MCF 10A (cell line): ENCODE measurements around the gene TRIL. TPM values are rescaled to one million over a fixed set of nuclear protein-coding genes. Genes with fewer than 3 reads are reported as not detected.

Source experiments
- BruUV-seq: library from RNA; stranded (reverse); fragments of 400-500 nt; replicated peaks from 2 replicates; lab custom pipeline; 2021; lab: Mats Ljungman, UMichigan
- CTCF ChIA-PET: fragments of 300-600 bp; sonication (Branson Sonifier 250); formaldehyde crosslinking; extraction: SDS; loops from one replicate; lab custom pipeline; 2021; ENCODE audit warnings: antibody characterized with exemption, inconsistent platforms; lab: Yijun Ruan, JAX
- POLR2A ChIA-PET: fragments of 300-600, 350-650 bp; sonication (Branson Sonifier 250); formaldehyde crosslinking; extraction: SDS; loops from one replicate; lab custom pipeline; 2020; ENCODE audit warnings: antibody characterized with exemption, inconsistent platforms; lab: Yijun Ruan, JAX
- DNase-seq: peaks from one replicate; pipeline ENCODE4 v3.0.0-alpha.2; 2018; ENCODE audit not compliant: unreplicated experiment
- H3K27ac Mint-ChIP-seq: one replicate; pipeline ENCODE4 v1.8.0; 2022; ENCODE audit warnings: mild to moderate bottlenecking, low read depth, mixed read lengths; ENCODE audit not compliant: unreplicated experiment
- H3K27me3 Mint-ChIP-seq: one replicate; pipeline ENCODE4 v1.8.0; 2022; ENCODE audit warnings: mixed read lengths; ENCODE audit not compliant: insufficient read depth, unreplicated experiment
- H3K36me3 Mint-ChIP-seq: one replicate; pipeline ENCODE4 v1.8.0; 2022; ENCODE audit warnings: mild to moderate bottlenecking, moderate library complexity, mixed read lengths; ENCODE audit not compliant: insufficient read depth, unreplicated experiment
- H3K4me1 Mint-ChIP-seq: one replicate; pipeline ENCODE4 v1.8.0; 2022; ENCODE audit warnings: mixed read lengths; ENCODE audit not compliant: insufficient read depth, unreplicated experiment
- H3K4me3 Mint-ChIP-seq: one replicate; pipeline ENCODE4 v1.8.0; 2022; ENCODE audit warnings: mild to moderate bottlenecking, moderate library complexity, mixed read lengths; ENCODE audit not compliant: unreplicated experiment
- H3K9me3 Mint-ChIP-seq: one replicate; pipeline ENCODE4 v1.8.0; 2022; ENCODE audit warnings: mixed read lengths; ENCODE audit not compliant: unreplicated experiment
- CTCF ChIP-seq: fragments of 200-600 bp; IDR thresholded peaks from one replicate; pipeline ENCODE4 v1.8.0; 2022; ENCODE audit warnings: antibody characterized with exemption, mild to moderate bottlenecking; ENCODE audit not compliant: unreplicated experiment
- intact Hi-C: fragments of 100-400 bp; cut with micrococcal nuclease; formaldehyde crosslinking; loops from 2 replicates; pipeline ENCODE4 v1.14.1; 2022
- total RNA-seq: library from RNA; stranded (reverse); gene quantifications from 2 replicates; pipeline ENCODE4 v1.2.3, GENCODE V29; 2022

TRIL gene
- total RNA-seq, 1 experiment from 2014 or later: not detected

GRCh38 chr7:28999427-28999826 lies 41.3 kb upstream of the TRIL start:
- no TSS peak for BruUV-seq
- no peaks in the 10 kb centered on the region for H3K36me3 Mint-ChIP-seq
- POLR2A ChIA-PET: interaction anchor here (0.6 to 0.8 kb wide), 2 partner anchors 37 to 43 kb away, joined by 3 to 7 read pairs; no protein-coding TSS in a partner anchor
- no peak overlapping the region for H3K27ac Mint-ChIP-seq
- H3K4me3 Mint-ChIP-seq: no peak overlapping the region
- DNase-seq: no peak
- peaks cover 9% of the 10 kb centered on the region for H3K9me3 Mint-ChIP-seq
- CTCF ChIA-PET: interaction anchor here (0.7 kb wide), 1 partner anchor 394 kb away, joined by 3 read pairs; no protein-coding TSS in a partner anchor
- no peak for TF ChIP-seq CTCF
- no peaks in the 10 kb centered on the region for H3K4me1 Mint-ChIP-seq
- intact Hi-C loops: no loop called here
- H3K27me3 Mint-ChIP-seq: no peaks in the 10 kb centered on the region

- H3K4me3 Mint-ChIP-seq: no peak overlapping the region
- no peaks in the 10 kb centered on the region for H3K36me3 Mint-ChIP-seq
- intact Hi-C loops: no loop called here
- no peak for DNase-seq
- TF ChIP-seq CTCF: no peak
- POLR2A ChIA-PET: no interaction called here
- H3K27ac Mint-ChIP-seq: no peak overlapping the region
- peaks cover 8% of the 10 kb centered on the region for H3K9me3 Mint-ChIP-seq
- CTCF ChIA-PET: interaction anchor here (1.1 to 1.2 kb wide), 2 partner anchors 11 to 109 kb away, joined by 3 to 4 read pairs; no protein-coding TSS in a partner anchor
- no TSS peak for BruUV-seq
- no peaks in the 10 kb centered on the region for H3K4me1 Mint-ChIP-seq
- no peaks in the 10 kb centered on the region for H3K27me3 Mint-ChIP-seq
Measured at GRCh38 chr7:28998105-28998504, 40.0 kb upstream of the TRIL start.

- ChIA-PET CTCF (interaction anchor here (0.6 to 1.1 kb wide), 5 partner anchors 10 to 105 kb away, joined by 3 to 5 read pairs (median 3); no protein-coding TSS in a partner anchor), POLR2A (no interaction called here)
- no peak overlapping the region for H3K4me3 Mint-ChIP-seq
- H3K27me3 Mint-ChIP-seq: no peaks in the 10 kb centered on the region
- TF ChIP-seq CTCF: no peak
- intact Hi-C loops: no loop called here
- H3K27ac Mint-ChIP-seq: no peak overlapping the region
- no peaks in the 10 kb centered on the region for H3K9me3 Mint-ChIP-seq
- BruUV-seq: no TSS peak
- H3K4me1 Mint-ChIP-seq: no peaks in the 10 kb centered on the region
- H3K36me3 Mint-ChIP-seq: no peaks in the 10 kb centered on the region
- DNase-seq: no peak
Measured at GRCh38 chr7:28996836-28997235, 38.7 kb upstream of the TRIL start.

GRCh38 chr7:28993371-28993770 lies 35.2 kb upstream of the TRIL start:
- H3K4me3 Mint-ChIP-seq: no peak overlapping the region
- peaks cover 17% of the 10 kb centered on the region for H3K4me1 Mint-ChIP-seq
- BruUV-seq: no TSS peak
- intact Hi-C loops: no loop called here
- no peak for DNase-seq
- TF ChIP-seq CTCF: no peak
- no peak overlapping the region for H3K27ac Mint-ChIP-seq
- ChIA-PET CTCF (interaction anchor here (0.5 to 1.2 kb wide), 6 partner anchors 12 to 192 kb away, joined by 3 to 4 read pairs (median 4); no protein-coding TSS in a partner anchor), POLR2A (no interaction called here)
- H3K27me3 Mint-ChIP-seq: no peaks in the 10 kb centered on the region
- no peaks in the 10 kb centered on the region for H3K9me3 Mint-ChIP-seq
- H3K36me3 Mint-ChIP-seq: no peaks in the 10 kb centered on the region
